GM19240 (cell line): ENCODE data around the gene QSOX2.

ENCODE experiments used
- DNase-seq: peaks from one replicate; pipeline ENCODE4 v3.0.0; 2011; ENCODE audit warnings: low spot score; ENCODE audit not compliant: insufficient read length

QSOX2 gene

GRCh38 chr9:136177224-136177623, 68.4 kb downstream of the QSOX2 start:
- no peak for DNase-seq

GRCh38 chr9:136175616-136176197, 69.9 kb downstream of the QSOX2 start:
- no peak for DNase-seq

- no peak for DNase-seq
These were observed 70.6 kb downstream of the QSOX2 start for GRCh38 chr9:136174779-136175615.

- no peak for DNase-seq
These were observed 71.8 kb downstream of the QSOX2 start for GRCh38 chr9:136173648-136174290.

GRCh38 chr9:136172412-136173079, 73.1 kb downstream of the QSOX2 start:
- no peak for DNase-seq

GRCh38 chr9:136171801-136172411, 73.7 kb downstream of the QSOX2 start:
- no peak for DNase-seq

- DNase-seq = no peak
These were observed 74.4 kb downstream of the QSOX2 start for GRCh38 chr9:136171009-136171800.

GRCh38 chr9:136170006-136170901, 75.4 kb downstream of the QSOX2 start:
- peak; percentile 71 for DNase-seq

GRCh38 chr9:136169495-136169894, 76.1 kb downstream of the QSOX2 start:
- DNase-seq = no peak

GRCh38 chr9:136163248-136163850, 82.3 kb downstream of the QSOX2 start:
- DNase-seq = no peak

GRCh38 chr9:136160995-136161610, 84.5 kb downstream of the QSOX2 start:
- DNase-seq = no peak

- no peak for DNase-seq
These were observed 85.2 kb downstream of the QSOX2 start for GRCh38 chr9:136160381-136160841.

- DNase-seq = no peak
These were observed 85.8 kb downstream of the QSOX2 start for GRCh38 chr9:136159851-136160250.

GRCh38 chr9:136157477-136158265, 87.9 kb downstream of the QSOX2 start:
- no peak for DNase-seq
